Measurements from ENCODE around the gene RPS21. TPM values are rescaled to one million over a fixed set of nuclear protein-coding genes. Genes with fewer than 3 reads are reported as not detected.
"Not testable (repeated sequence)": the region's sequence is repeated elsewhere in the genome, so short reads cannot be mapped to it uniquely, and the experiment has no call there.

Gene RPS21
- total RNA-seq, 4 donors from 2014 or later: 1,167 to 4,037 (median 2,295) TPM

GRCh38 chr20:62425281-62426058 is 38.6 kb downstream of the RPS21 start:
- no peak overlapping the region for H3K27ac ChIP-seq
- in situ Hi-C loops (cut with MboI; ENCODE audit: low sequenced_read_pairs in 4 of 4) (no loop called here), intact Hi-C loops (cut with DNase I; ENCODE audit: low total_unique reads) (no loop called here)
- ATAC-seq (no peak), DNase-seq (no peak)
- TF ChIP-seq POLR2A (IDR thresholded peaks at IDR 0.05): no peak
- TF ChIP-seq, protein P1, sequence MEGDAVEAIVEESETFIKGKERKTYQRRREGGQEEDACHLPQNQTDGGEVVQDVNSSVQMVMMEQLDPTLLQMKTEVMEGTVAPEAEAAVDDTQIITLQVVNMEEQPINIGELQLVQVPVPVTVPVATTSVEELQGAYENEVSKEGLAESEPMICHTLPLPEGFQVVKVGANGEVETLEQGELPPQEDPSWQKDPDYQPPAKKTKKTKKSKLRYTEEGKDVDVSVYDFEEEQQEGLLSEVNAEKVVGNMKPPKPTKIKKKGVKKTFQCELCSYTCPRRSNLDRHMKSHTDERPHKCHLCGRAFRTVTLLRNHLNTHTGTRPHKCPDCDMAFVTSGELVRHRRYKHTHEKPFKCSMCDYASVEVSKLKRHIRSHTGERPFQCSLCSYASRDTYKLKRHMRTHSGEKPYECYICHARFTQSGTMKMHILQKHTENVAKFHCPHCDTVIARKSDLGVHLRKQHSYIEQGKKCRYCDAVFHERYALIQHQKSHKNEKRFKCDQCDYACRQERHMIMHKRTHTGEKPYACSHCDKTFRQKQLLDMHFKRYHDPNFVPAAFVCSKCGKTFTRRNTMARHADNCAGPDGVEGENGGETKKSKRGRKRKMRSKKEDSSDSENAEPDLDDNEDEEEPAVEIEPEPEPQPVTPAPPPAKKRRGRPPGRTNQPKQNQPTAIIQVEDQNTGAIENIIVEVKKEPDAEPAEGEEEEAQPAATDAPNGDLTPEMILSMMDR (IDR thresholded peaks at IDR 0.05 in 4 of 5, conservative IDR thresholded peaks at IDR 0.05 in 1 of 5): no peak
- no peaks in the 10 kb centered on the region for H3K36me3 ChIP-seq
- H3K4me1 ChIP-seq: no peaks in the 10 kb centered on the region
- H3K4me3 ChIP-seq: no peak overlapping the region
- H3K27me3 ChIP-seq: peaks cover 9 to 20% (median 19%) of the 10 kb centered on the region in 3 donors
- H3K9me3 ChIP-seq: no peaks in the 10 kb centered on the region

DNA sequence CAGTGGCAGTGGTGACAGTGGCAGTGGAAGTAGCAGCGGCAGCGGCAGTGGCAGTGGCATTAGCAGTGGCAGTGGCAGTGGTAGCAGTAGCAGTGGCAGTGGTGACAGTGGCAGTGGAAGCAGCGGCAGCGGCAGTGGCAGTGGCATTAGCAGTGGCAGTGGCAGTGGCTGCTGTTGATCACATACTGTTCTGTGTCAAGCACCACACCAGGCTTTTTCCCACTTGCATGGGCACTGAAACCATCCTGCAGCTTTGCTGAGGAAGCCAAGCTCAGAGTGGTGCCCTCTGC is 39.1 kb downstream of the RPS21 start:
- H3K4me3 ChIP-seq; H3K36me3 ChIP-seq; H3K27ac ChIP-seq; intact Hi-C loops (cut with DNase I; ENCODE audit: low total_unique reads); H3K4me1 ChIP-seq; DNase-seq; H3K9me3 ChIP-seq; ATAC-seq; in situ Hi-C loops (cut with MboI; ENCODE audit: low sequenced_read_pairs in 4 of 4): not testable (repeated sequence)
- H3K27me3 ChIP-seq: peaks cover 9 to 20% (median 19%) of the 10 kb centered on the region in 3 donors

DNA sequence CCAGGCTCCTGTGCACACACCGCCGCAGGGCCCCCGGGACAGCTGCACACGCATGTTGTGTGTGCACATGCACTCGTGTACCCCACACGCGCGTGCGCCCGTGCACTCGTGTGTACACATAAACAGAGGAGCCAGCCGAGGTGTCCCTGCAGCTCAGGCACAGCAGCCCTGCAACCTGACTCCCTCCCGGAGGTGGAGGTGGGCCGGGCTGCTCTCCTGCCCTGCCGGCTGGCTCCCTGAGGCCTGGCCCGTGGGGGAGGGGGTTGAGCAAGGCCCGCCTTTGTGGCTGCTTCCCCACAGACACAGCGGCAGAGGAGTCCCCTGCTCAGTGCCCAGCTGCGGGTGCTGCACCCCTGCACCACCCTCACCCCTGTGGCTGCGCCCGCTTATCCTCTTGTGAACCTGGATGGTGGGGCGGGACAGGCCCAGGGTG is 39.8 kb downstream of the RPS21 start:
- in situ Hi-C loops (cut with MboI; ENCODE audit: low sequenced_read_pairs in 4 of 4): no loop called here
- DNase-seq (no peak), ATAC-seq (no peak)
- TF ChIP-seq POLR2A (IDR thresholded peaks at IDR 0.05): no peak
- TF ChIP-seq, protein P1 (IDR thresholded peaks at IDR 0.05 in 4 of 5, conservative IDR thresholded peaks at IDR 0.05 in 1 of 5): no peak
- Histone ChIP-seq H3K36me3 (no peaks in the 10 kb centered on the region), H3K4me3 (no peak overlapping the region), H3K27me3 (peaks cover 9 to 20% (median 19%) of the 10 kb centered on the region in 3 donors), H3K27ac (no peak overlapping the region), H3K9me3 (no peaks in the 10 kb centered on the region), H3K4me1 (no peaks in the 10 kb centered on the region)
- intact Hi-C loops (cut with DNase I; ENCODE audit: low total_unique reads): no loop called here

- no peaks in the 10 kb centered on the region for H3K4me1 ChIP-seq
- DNase-seq (no peak), ATAC-seq (no peak)
- H3K4me3 ChIP-seq: no peak within 1 kb of the TSS
- no peak for TF ChIP-seq POLR2A (IDR thresholded peaks at IDR 0.05)
- TF ChIP-seq, protein P1 (IDR thresholded peaks at IDR 0.05 in 4 of 5, conservative IDR thresholded peaks at IDR 0.05 in 1 of 5): no peak
- in situ Hi-C loops (cut with MboI; ENCODE audit: low sequenced_read_pairs in 4 of 4) (no loop called here), intact Hi-C loops (cut with DNase I; ENCODE audit: low total_unique reads) (no loop called here)
- H3K27me3 ChIP-seq: peaks cover 9 to 20% (median 19%) of the 10 kb centered on the region in 3 donors
- H3K27ac ChIP-seq: no peak within 1 kb of the TSS
- H3K9me3 ChIP-seq: no peaks in the 10 kb centered on the region
- no peaks in the 10 kb centered on the region for H3K36me3 ChIP-seq
Observed at GRCh38 chr20:62427172-62428001, 40.5 kb downstream of the RPS21 start, which contains the start of gene RBBP8NL. Gene RBBP8NL (minus strand): TSS chr20:62427539. CDS start chr20:62419647, 7,892 bp downstream.

DNA sequence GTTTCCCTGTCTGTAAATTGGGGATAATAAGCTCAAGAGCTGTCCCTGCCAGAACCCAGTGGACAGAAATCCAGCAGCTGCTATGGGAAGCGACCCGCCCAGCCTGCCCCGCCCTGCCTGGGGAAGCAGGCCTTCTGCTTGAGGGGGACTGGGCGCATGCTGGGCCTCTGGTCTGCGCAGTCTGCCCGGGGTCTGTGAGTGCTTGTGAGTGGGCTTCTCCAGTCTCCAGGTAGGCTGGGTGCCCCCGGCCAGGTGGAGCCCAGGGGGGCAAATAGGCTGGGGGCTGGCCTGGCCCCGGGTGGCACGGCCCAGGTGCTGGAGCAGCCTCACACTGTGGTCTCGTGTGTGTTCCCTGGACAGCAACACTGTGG is 41.1 kb downstream of the RPS21 start:
- Histone ChIP-seq H3K4me3 (no peak overlapping the region), H3K27ac (no peak overlapping the region), H3K36me3 (no peaks in the 10 kb centered on the region), H3K27me3 (peaks cover 9 to 19% (median 15%) of the 10 kb centered on the region in 3 donors), H3K4me1 (no peaks in the 10 kb centered on the region), H3K9me3 (no peaks in the 10 kb centered on the region)
- intact Hi-C loops (cut with DNase I; ENCODE audit: low total_unique reads) (no loop called here), in situ Hi-C loops (cut with MboI; ENCODE audit: low sequenced_read_pairs in 4 of 4) (no loop called here)
- DNase-seq (no peak), ATAC-seq (no peak)
- TF ChIP-seq POLR2A (IDR thresholded peaks at IDR 0.05): no peak
- TF ChIP-seq, protein P1 (IDR thresholded peaks at IDR 0.05 in 4 of 5, conservative IDR thresholded peaks at IDR 0.05 in 1 of 5): no peak

All from gastrocnemius medialis (tissue), 4 donors.